Measurements from ENCODE around the gene GRXCR2. TPM values are rescaled to one million over a fixed set of nuclear protein-coding genes. Genes with fewer than 3 reads are reported as not detected.

Gene GRXCR2
- total and polyA plus RNA-seq, 2 of the 4 experiments (the other 2 are of a cell fraction): not detected

DNA sequence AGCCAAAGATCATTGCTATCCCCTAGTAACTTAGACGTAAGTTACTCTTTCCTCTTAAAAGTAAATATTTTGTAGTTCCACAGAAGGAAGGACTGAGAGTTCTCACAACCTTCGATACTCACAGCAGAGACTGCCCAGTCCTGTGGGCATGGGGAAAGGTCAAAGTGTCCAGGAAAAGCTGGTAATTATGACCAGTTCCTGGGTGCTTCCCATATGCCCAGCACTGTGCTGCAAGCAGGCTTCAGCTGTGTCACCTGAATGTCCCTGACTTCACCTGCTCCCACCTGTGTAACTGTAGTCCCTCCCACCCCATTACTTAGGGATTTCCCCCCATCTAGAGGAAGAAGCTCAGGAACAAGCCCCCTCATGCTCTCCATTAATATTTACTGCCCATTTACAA is 45.6 kb upstream of the GRXCR2 start:
- Histone ChIP-seq H2AK9ac (replicated peaks; ENCODE audit: low read depth, low read length, poor library complexity) (no peak overlapping the region), H3K4ac (ENCODE audit: low read depth, low read length) (no peak overlapping the region), H3K27me3 (ENCODE audit: control insufficient read depth, insufficient read depth, low read length) (no peaks in the 10 kb centered on the region), H3K79me1 (ENCODE audit: low read depth in 1 of 2, low read length in 2 of 2) (no peaks in the 10 kb centered on the region), H3K4me3 (ENCODE audit: insufficient read depth, low read depth, low read length) (no peak overlapping the region), H2BK20ac (ENCODE audit: low read depth, low read length) (no peak overlapping the region), H2AK5ac (ENCODE audit: low read depth, low read length) (0 out of 2 replicates have a peak overlapping the region, but pooled peaks have one; percentile 21), H2BK5ac (ENCODE audit: low read depth, low read length, poor library complexity, severe bottlenecking) (no peak overlapping the region), H3K14ac (replicated peaks; ENCODE audit: low read depth, low read length) (no peak overlapping the region; the same call in 1 of the 2 replicates), H2BK15ac (ENCODE audit: low read depth, low read length) (no peak overlapping the region), H3K4me2 (ENCODE audit: low read depth, low read length) (no peak overlapping the region), H4K5ac (ENCODE audit: low read depth, low read length) (no peak overlapping the region), H2BK120ac (ENCODE audit: low read depth, low read length) (no peak overlapping the region), H3K23ac (ENCODE audit: low read depth, low read length) (no peak overlapping the region), H4K91ac (ENCODE audit: insufficient read depth, low read depth, low read length) (no peak overlapping the region), H3K4me1 (ENCODE audit: control insufficient read depth, insufficient read depth, low read length) (peaks cover 3% of the 10 kb centered on the region; the same call in 1 of the 2 replicates), H3K9ac (ENCODE audit: low read depth, low read length) (no peak overlapping the region), H3K27ac (ENCODE audit: insufficient read depth, low read length) (no peak overlapping the region), H3K18ac (ENCODE audit: low read depth, low read length) (no peak overlapping the region), H4K8ac (ENCODE audit: low read depth in 2 of 2, low read length in 2 of 2) (no peak overlapping the region), H3K9me1 (ENCODE audit: insufficient read depth, low read length) (0 out of 2 replicates have a peak, but pooled peaks cover 3% of the 10 kb centered on the region), H3K56ac (ENCODE audit: extremely low read depth, insufficient read depth, low read length) (no peak overlapping the region), H2AFZ (replicated peaks; ENCODE audit: low read length, poor library complexity) (no peak overlapping the region), H3K9me3 (ENCODE audit: control insufficient read depth, insufficient read depth, low read length) (no peaks in the 10 kb centered on the region), H3K36me3 (ENCODE audit: control insufficient read depth, insufficient read depth, low read length) (no peaks in the 10 kb centered on the region), H4K20me1 (ENCODE audit: insufficient read depth, low read length) (no peaks in the 10 kb centered on the region)
- POLR2A ChIA-PET (ENCODE audit: unreplicated experiment): no interaction called here
- in situ Hi-C loops (cut with MboI; ENCODE audit: low sequenced_read_pairs) (no loop called here), intact Hi-C loops (cut with micrococcal nuclease) (no loop called here), dilution Hi-C loops (cut with HindIII; ENCODE audit: low sequenced_read_pairs, unreplicated experiment) (no loop called here)
- BruUV-seq (replicated peaks): no TSS peak
- no CpG with 5 or more reads among the region's 2 CpGs for WGBS, 2 experiments (ENCODE audit: extremely low coverage in 2 of 2, insufficient read length in 1 of 2)
- DNase-seq (no peak), ATAC-seq (ENCODE audit: low read depth) (no peak)
- CTCF ChIA-PET: no interaction called here
- TF ChIP-seq FOS (IDR thresholded peaks at IDR 0.05; ENCODE audit: low read depth, low read length) (no peak), RAD21 (IDR thresholded peaks at IDR 0.05; ENCODE audit: low read length) (no peak), MAZ (IDR thresholded peaks at IDR 0.05; ENCODE audit: borderline replicate concordance, low read depth, low read length) (no peak), SMC3 (IDR thresholded peaks at IDR 0.05; ENCODE audit: low read depth, low read length) (no peak), MAFK (IDR thresholded peaks at IDR 0.05; ENCODE audit: low read depth, low read length) (no peak), MXI1 (IDR thresholded peaks at IDR 0.05; ENCODE audit: borderline replicate concordance, low read depth, low read length) (no peak), BHLHE40 (IDR thresholded peaks at IDR 0.05; ENCODE audit: low read depth, low read length) (no peak), CEBPB (IDR thresholded peaks at IDR 0.05; ENCODE audit: low read depth, low read length) (no peak), POLR2A (IDR thresholded peaks at IDR 0.05; ENCODE audit: low read depth, low read length) (no peak), NFE2L2 (IDR thresholded peaks at IDR 0.05; ENCODE audit: low read depth, low read length) (no peak), RFX5 (IDR thresholded peaks at IDR 0.05; ENCODE audit: low read depth, low read length) (no peak)
- TF ChIP-seq, protein P1, sequence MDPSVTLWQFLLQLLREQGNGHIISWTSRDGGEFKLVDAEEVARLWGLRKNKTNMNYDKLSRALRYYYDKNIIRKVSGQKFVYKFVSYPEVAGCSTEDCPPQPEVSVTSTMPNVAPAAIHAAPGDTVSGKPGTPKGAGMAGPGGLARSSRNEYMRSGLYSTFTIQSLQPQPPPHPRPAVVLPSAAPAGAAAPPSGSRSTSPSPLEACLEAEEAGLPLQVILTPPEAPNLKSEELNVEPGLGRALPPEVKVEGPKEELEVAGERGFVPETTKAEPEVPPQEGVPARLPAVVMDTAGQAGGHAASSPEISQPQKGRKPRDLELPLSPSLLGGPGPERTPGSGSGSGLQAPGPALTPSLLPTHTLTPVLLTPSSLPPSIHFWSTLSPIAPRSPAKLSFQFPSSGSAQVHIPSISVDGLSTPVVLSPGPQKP (IDR thresholded peaks at IDR 0.05; ENCODE audit: borderline replicate concordance, low read depth, low read length): no peak
- TF ChIP-seq, protein P2, sequence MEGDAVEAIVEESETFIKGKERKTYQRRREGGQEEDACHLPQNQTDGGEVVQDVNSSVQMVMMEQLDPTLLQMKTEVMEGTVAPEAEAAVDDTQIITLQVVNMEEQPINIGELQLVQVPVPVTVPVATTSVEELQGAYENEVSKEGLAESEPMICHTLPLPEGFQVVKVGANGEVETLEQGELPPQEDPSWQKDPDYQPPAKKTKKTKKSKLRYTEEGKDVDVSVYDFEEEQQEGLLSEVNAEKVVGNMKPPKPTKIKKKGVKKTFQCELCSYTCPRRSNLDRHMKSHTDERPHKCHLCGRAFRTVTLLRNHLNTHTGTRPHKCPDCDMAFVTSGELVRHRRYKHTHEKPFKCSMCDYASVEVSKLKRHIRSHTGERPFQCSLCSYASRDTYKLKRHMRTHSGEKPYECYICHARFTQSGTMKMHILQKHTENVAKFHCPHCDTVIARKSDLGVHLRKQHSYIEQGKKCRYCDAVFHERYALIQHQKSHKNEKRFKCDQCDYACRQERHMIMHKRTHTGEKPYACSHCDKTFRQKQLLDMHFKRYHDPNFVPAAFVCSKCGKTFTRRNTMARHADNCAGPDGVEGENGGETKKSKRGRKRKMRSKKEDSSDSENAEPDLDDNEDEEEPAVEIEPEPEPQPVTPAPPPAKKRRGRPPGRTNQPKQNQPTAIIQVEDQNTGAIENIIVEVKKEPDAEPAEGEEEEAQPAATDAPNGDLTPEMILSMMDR (conservative IDR thresholded peaks at IDR 0.05; ENCODE audit: low read depth, low read length): no peak
- TF ChIP-seq, protein P3, sequence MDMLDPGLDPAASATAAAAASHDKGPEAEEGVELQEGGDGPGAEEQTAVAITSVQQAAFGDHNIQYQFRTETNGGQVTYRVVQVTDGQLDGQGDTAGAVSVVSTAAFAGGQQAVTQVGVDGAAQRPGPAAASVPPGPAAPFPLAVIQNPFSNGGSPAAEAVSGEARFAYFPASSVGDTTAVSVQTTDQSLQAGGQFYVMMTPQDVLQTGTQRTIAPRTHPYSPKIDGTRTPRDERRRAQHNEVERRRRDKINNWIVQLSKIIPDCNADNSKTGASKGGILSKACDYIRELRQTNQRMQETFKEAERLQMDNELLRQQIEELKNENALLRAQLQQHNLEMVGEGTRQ (IDR thresholded peaks at IDR 0.05; ENCODE audit: low read depth, low read length): no peak
